GM23338 (cell line): ENCODE data around the gene ZDHHC3.

Source experiments
- EZH2phosphoT487 ChIP-seq: fragments of 200-600 bp; sonication (generic); IDR thresholded peaks from one replicate; pipeline ENCODE4 v1.8.1; 2018; ENCODE audit warnings: antibody characterized with exemption; ENCODE audit not compliant: unreplicated experiment
- POLR2AphosphoS5 ChIP-seq: IDR thresholded peaks from 2 replicates; pipeline ENCODE4 v1.6.1; 2016; ENCODE audit warnings: antibody characterized with exemption, low read depth
- TF ChIP-seq, protein P1 (sequence below), 2 experiments: fragments of 200-600 bp in 1 of 2; sonication (generic) in 1 of 2; conservative IDR thresholded peaks; 2 replicates each; pipeline versions ENCODE4 v1.5.1 to v1.6.1; 2016 to 2017; ENCODE audit warnings: antibody characterized with exemption in 2 of 2, low read depth in 2 of 2, mild to moderate bottlenecking in 2 of 2, moderate library complexity in 1 of 2
- TF ChIP-seq, protein P2 (sequence below): IDR thresholded peaks from one replicate; pipeline ENCODE4 v1.6.1; 2018; ENCODE audit warnings: antibody characterized with exemption; ENCODE audit not compliant: unreplicated experiment
- TF ChIP-seq, protein P3 (sequence below): IDR thresholded peaks from 2 replicates; pipeline ENCODE4 v1.6.1; 2016; ENCODE audit warnings: antibody characterized with exemption

DNA sequence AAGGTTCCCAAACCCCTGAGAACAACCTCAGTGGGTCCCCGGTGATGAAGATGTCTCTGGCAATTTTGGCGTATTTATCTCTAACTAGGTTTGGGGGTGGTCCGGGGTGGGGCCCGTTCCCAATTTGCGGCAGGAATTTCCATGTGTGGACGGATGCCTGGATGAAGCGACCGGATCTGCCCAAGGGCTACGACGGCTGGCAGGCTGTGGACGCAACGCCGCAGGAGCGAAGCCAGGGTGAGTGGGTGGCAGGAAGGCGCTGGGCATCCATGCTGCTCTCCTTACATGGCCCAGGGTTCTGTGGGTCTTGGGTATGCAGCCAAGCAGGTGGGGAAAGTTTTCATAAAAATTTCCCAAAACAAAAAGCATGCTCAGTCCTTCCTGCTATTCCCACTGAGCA, 72.2 kb downstream of the ZDHHC3 start:
- TF ChIP-seq EZH2phosphoT487 (no peak), POLR2AphosphoS5 (no peak)
- TF ChIP-seq, protein P1, sequence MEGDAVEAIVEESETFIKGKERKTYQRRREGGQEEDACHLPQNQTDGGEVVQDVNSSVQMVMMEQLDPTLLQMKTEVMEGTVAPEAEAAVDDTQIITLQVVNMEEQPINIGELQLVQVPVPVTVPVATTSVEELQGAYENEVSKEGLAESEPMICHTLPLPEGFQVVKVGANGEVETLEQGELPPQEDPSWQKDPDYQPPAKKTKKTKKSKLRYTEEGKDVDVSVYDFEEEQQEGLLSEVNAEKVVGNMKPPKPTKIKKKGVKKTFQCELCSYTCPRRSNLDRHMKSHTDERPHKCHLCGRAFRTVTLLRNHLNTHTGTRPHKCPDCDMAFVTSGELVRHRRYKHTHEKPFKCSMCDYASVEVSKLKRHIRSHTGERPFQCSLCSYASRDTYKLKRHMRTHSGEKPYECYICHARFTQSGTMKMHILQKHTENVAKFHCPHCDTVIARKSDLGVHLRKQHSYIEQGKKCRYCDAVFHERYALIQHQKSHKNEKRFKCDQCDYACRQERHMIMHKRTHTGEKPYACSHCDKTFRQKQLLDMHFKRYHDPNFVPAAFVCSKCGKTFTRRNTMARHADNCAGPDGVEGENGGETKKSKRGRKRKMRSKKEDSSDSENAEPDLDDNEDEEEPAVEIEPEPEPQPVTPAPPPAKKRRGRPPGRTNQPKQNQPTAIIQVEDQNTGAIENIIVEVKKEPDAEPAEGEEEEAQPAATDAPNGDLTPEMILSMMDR (conservative IDR thresholded peaks at IDR 0.05; ENCODE audit: low read depth in 2 of 2): no peak
- TF ChIP-seq, protein P2, sequence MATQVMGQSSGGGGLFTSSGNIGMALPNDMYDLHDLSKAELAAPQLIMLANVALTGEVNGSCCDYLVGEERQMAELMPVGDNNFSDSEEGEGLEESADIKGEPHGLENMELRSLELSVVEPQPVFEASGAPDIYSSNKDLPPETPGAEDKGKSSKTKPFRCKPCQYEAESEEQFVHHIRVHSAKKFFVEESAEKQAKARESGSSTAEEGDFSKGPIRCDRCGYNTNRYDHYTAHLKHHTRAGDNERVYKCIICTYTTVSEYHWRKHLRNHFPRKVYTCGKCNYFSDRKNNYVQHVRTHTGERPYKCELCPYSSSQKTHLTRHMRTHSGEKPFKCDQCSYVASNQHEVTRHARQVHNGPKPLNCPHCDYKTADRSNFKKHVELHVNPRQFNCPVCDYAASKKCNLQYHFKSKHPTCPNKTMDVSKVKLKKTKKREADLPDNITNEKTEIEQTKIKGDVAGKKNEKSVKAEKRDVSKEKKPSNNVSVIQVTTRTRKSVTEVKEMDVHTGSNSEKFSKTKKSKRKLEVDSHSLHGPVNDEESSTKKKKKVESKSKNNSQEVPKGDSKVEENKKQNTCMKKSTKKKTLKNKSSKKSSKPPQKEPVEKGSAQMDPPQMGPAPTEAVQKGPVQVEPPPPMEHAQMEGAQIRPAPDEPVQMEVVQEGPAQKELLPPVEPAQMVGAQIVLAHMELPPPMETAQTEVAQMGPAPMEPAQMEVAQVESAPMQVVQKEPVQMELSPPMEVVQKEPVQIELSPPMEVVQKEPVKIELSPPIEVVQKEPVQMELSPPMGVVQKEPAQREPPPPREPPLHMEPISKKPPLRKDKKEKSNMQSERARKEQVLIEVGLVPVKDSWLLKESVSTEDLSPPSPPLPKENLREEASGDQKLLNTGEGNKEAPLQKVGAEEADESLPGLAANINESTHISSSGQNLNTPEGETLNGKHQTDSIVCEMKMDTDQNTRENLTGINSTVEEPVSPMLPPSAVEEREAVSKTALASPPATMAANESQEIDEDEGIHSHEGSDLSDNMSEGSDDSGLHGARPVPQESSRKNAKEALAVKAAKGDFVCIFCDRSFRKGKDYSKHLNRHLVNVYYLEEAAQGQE: no peak
- TF ChIP-seq, protein P3, sequence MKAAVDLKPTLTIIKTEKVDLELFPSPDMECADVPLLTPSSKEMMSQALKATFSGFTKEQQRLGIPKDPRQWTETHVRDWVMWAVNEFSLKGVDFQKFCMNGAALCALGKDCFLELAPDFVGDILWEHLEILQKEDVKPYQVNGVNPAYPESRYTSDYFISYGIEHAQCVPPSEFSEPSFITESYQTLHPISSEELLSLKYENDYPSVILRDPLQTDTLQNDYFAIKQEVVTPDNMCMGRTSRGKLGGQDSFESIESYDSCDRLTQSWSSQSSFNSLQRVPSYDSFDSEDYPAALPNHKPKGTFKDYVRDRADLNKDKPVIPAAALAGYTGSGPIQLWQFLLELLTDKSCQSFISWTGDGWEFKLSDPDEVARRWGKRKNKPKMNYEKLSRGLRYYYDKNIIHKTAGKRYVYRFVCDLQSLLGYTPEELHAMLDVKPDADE: no peak
